Neural cell (in vitro differentiated cells): Measurements from ENCODE around the gene EIF3K. TPM values are rescaled to one million over a fixed set of nuclear protein-coding genes. Genes with fewer than 3 reads are reported as not detected.

Experiments
- H2AFZ ChIP-seq: fragments of 200-600, 300-800 bp; sonication (generic), shearing (Covaris generic); 2 replicates; pipeline ENCODE4 v1.6.0; 2014; ENCODE audit warnings: low read depth, mild to moderate bottlenecking, antibody characterized with exemption, low read length, moderate library complexity
- H3F3A ChIP-seq: fragments of 200-600 bp; shearing (Covaris generic); 2 replicates; pipeline ENCODE4 v1.6.1; 2016; ENCODE audit warnings: mild to moderate bottlenecking, moderate library complexity, mixed read lengths, antibody characterized with exemption, low read length; ENCODE audit not compliant: insufficient read depth, poor library complexity, severe bottlenecking
- H3K27ac ChIP-seq: fragments of 200-600, 300-800 bp; sonication (generic), shearing (Covaris generic); 2 replicates; pipeline ENCODE4 v1.5.1; 2014; ENCODE audit warnings: mild to moderate bottlenecking, low read length, moderate library complexity
- H3K27me3 ChIP-seq: fragments of 300-800, 200-600 bp; sonication (generic), shearing (Covaris generic); 2 replicates; pipeline ENCODE4 v1.6.0; 2014; ENCODE audit warnings: mild to moderate bottlenecking, low read depth, low read length, moderate library complexity; ENCODE audit not compliant: insufficient read depth
- H3K36me3 ChIP-seq: fragments of 300-800, 200-600 bp; sonication (generic), shearing (Covaris generic); 2 replicates; pipeline ENCODE4 v1.5.1; 2014; ENCODE audit warnings: mild to moderate bottlenecking, antibody characterized with exemption, low read length, moderate library complexity; ENCODE audit not compliant: insufficient read depth
- H3K4me2 ChIP-seq: fragments of 300-800, 200-600 bp; sonication (generic), shearing (Covaris generic); 2 replicates; pipeline ENCODE4 v1.6.0; 2014; ENCODE audit warnings: mild to moderate bottlenecking, low read length
- H3K4me3 ChIP-seq: fragments of 300-800, 200-600 bp; sonication (generic), shearing (Covaris generic); 2 replicates; pipeline ENCODE4 v1.5.1; 2014; ENCODE audit warnings: mild to moderate bottlenecking, low read length, moderate library complexity
- H3K79me2 ChIP-seq: fragments of 200-600 bp; shearing (Covaris generic); replicated peaks from 2 replicates; pipeline ENCODE4 v1.6.0; 2014; ENCODE audit warnings: mild to moderate bottlenecking, low read length, moderate library complexity; ENCODE audit not compliant: insufficient read depth
- H3K9ac ChIP-seq: fragments of 300-800, 200-600 bp; sonication (generic), shearing (Covaris generic); 2 replicates; pipeline ENCODE4 v1.6.1; 2016; ENCODE audit warnings: mild to moderate bottlenecking, low read length, mixed read lengths
- H3K9me2 ChIP-seq: fragments of 200-600 bp; shearing (Covaris generic); 2 replicates; pipeline ENCODE4 v1.6.1; 2016; ENCODE audit warnings: mild to moderate bottlenecking, low read length, mixed read lengths; ENCODE audit not compliant: insufficient read depth
- H3K9me3 ChIP-seq: fragments of 200-600, 300-800 bp; sonication (generic), shearing (Covaris generic); 2 replicates; pipeline ENCODE4 v1.6.1; 2016; ENCODE audit warnings: mild to moderate bottlenecking, mixed run types, low read length, moderate library complexity, mixed read lengths
- H4K20me1 ChIP-seq: fragments of 200-600 bp; shearing (Covaris generic); 2 replicates; pipeline ENCODE4 v1.6.1; 2016; ENCODE audit warnings: mild to moderate bottlenecking, mixed run types; ENCODE audit not compliant: insufficient read depth
- CTCF ChIP-seq: fragments of 450-650 bp; IDR thresholded peaks from 2 replicates; pipeline ENCODE4 v1.5.1; 2014; ENCODE audit warnings: antibody characterized with exemption, mild to moderate bottlenecking, moderate library complexity; ENCODE audit not compliant: poor library complexity, severe bottlenecking
- EP300 ChIP-seq: fragments of 450-650 bp; conservative IDR thresholded peaks from 2 replicates; pipeline ENCODE4 v1.6.1; 2014; ENCODE audit warnings: antibody characterized with exemption, mild to moderate bottlenecking, moderate library complexity; ENCODE audit not compliant: poor library complexity, severe bottlenecking
- EZH2 ChIP-seq: fragments of 200-600, 300-800 bp; shearing (Covaris generic), sonication (generic); IDR thresholded peaks from 2 replicates; pipeline ENCODE4 v1.6.1; 2014; ENCODE audit warnings: antibody characterized with exemption, low read length, borderline replicate concordance, mild to moderate bottlenecking; ENCODE audit not compliant: insufficient read depth, poor library complexity, severe bottlenecking
- MXI1 ChIP-seq: fragments of 450-650 bp; conservative IDR thresholded peaks from 2 replicates; pipeline ENCODE4 v1.6.1; 2014; ENCODE audit warnings: antibody characterized with exemption, mild to moderate bottlenecking; ENCODE audit not compliant: poor library complexity, severe bottlenecking
- POLR2AphosphoS5 ChIP-seq: IDR thresholded peaks from 2 replicates; pipeline ENCODE4 v1.6.1; 2012
- RAD21 ChIP-seq: fragments of 450-650 bp; conservative IDR thresholded peaks from 2 replicates; pipeline ENCODE4 v1.6.1; 2014; ENCODE audit warnings: antibody characterized with exemption, mild to moderate bottlenecking, moderate library complexity
- REST ChIP-seq: IDR thresholded peaks from 2 replicates; pipeline ENCODE4 v1.6.1; 2012; ENCODE audit warnings: borderline replicate concordance
- SMC3 ChIP-seq: fragments of 450-650 bp; conservative IDR thresholded peaks from 2 replicates; pipeline ENCODE4 v1.6.1; 2014; ENCODE audit warnings: antibody characterized with exemption, mild to moderate bottlenecking, moderate library complexity; ENCODE audit not compliant: poor library complexity
- TAF1 ChIP-seq: IDR thresholded peaks from 2 replicates; pipeline ENCODE4 v1.6.1; 2012; ENCODE audit warnings: low read depth
- polyA plus RNA-seq: library from polyadenylated mRNA; depleted of rRNA; stranded (reverse); fragments of >200 nt; gene quantifications from 2 replicates; pipeline ENCODE4 v1.2.3, GENCODE V29; 2014

EIF3K gene
- polyA plus RNA-seq, 1 donor from 2014 or later = 462 TPM

- no peaks in the 10 kb centered on the region for H3F3A ChIP-seq
- H3K4me2 ChIP-seq = no peak overlapping the region
- no peaks in the 10 kb centered on the region for H3K9me3 ChIP-seq
- TF ChIP-seq REST (no peak), RAD21 (no peak)
- no peak overlapping the region for H2AFZ ChIP-seq
- H3K36me3 ChIP-seq = no peaks in the 10 kb centered on the region
- no peaks in the 10 kb centered on the region for H3K79me2 ChIP-seq
- H3K4me3 ChIP-seq = no peak overlapping the region
- no peaks in the 10 kb centered on the region for H4K20me1 ChIP-seq
- H3K27ac ChIP-seq = no peak overlapping the region
- H3K9ac ChIP-seq = no peak overlapping the region
- no peaks in the 10 kb centered on the region for H3K27me3 ChIP-seq
- no peaks in the 10 kb centered on the region for H3K9me2 ChIP-seq
These were observed 26.0 kb upstream of the EIF3K start for GRCh38 chr19:38592940-38593339.

- H3K27ac ChIP-seq = no peak overlapping the region
- no peaks in the 10 kb centered on the region for H3K36me3 ChIP-seq
- H3K4me3 ChIP-seq = peak overlapping the region; percentile 63
- H3K9me2 ChIP-seq = no peaks in the 10 kb centered on the region
- no peak overlapping the region for H2AFZ ChIP-seq
- no peaks in the 10 kb centered on the region for H3K27me3 ChIP-seq
- H3K4me2 ChIP-seq = no peak overlapping the region
- H4K20me1 ChIP-seq = no peaks in the 10 kb centered on the region
- H3K79me2 ChIP-seq = no peaks in the 10 kb centered on the region
- peak overlapping the region; percentile 35 for H3K9ac ChIP-seq
- TF ChIP-seq EZH2 (no peak), CTCF (no peak), RAD21 (no peak), REST (no peak), MXI1 (no peak), SMC3 (no peak), POLR2AphosphoS5 (no peak), EP300 (no peak), TAF1 (no peak)
- H3K9me3 ChIP-seq = no peaks in the 10 kb centered on the region
- H3F3A ChIP-seq = no peaks in the 10 kb centered on the region
These were observed 22.7 kb upstream of the EIF3K start for GRCh38 chr19:38596057-38596981.
